NCI-H2107 treated with DMSO at 0.1 percent for 48 hours (cell line): Measurements from ENCODE around the gene NDUFA3.

ENCODE experiments used
- DNase-seq: peaks from one replicate; lab custom pipeline; 2025; ENCODE audit not compliant: unreplicated experiment; lab: John Stamatoyannopoulos, UW

Gene NDUFA3

GRCh38 chr19:54107876-54108490 lies 5.3 kb downstream of the NDUFA3 start:
- no peak for DNase-seq

- no peak for DNase-seq
Measured at GRCh38 chr19:54108496-54108895, 5.8 kb downstream of the NDUFA3 start.

- no peak for DNase-seq
Measured at GRCh38 chr19:54109651-54110050, 7.0 kb downstream of the NDUFA3 start.

- no peak for DNase-seq
Measured at GRCh38 chr19:54114340-54115108, 11.9 kb downstream of the NDUFA3 start.

- DNase-seq = peak; percentile 94
Measured at GRCh38 chr19:54115109-54116063, 12.7 kb downstream of the NDUFA3 start, which contains the start of the genes PRPF31 and TFPT. Gene PRPF31, plus strand, starts transcription at chr19:54115754. Its CDS starts 2,525 bp downstream, at chr19:54118279. Gene TFPT, minus strand, starts transcription at chr19:54115657. Its CDS starts 388 bp downstream, at chr19:54115269.

- DNase-seq = no peak
Measured at GRCh38 chr19:54121259-54121658, 18.6 kb downstream of the NDUFA3 start.

GRCh38 chr19:54123682-54124081 lies 21.0 kb downstream of the NDUFA3 start:
- no peak for DNase-seq

GRCh38 chr19:54124393-54124792 lies 21.7 kb downstream of the NDUFA3 start:
- DNase-seq = no peak

GRCh38 chr19:54125713-54126112 lies 23.1 kb downstream of the NDUFA3 start:
- no peak for DNase-seq

- no peak for DNase-seq
Measured at GRCh38 chr19:54127688-54128440, 25.2 kb downstream of the NDUFA3 start.

- no peak for DNase-seq
Measured at GRCh38 chr19:54128441-54128725, 25.7 kb downstream of the NDUFA3 start.

GRCh38 chr19:54128796-54129616 lies 26.4 kb downstream of the NDUFA3 start:
- no peak for DNase-seq

GRCh38 chr19:54129617-54129996 lies 27.0 kb downstream of the NDUFA3 start:
- no peak for DNase-seq

- no peak for DNase-seq
Measured at GRCh38 chr19:54133312-54133956, 30.8 kb downstream of the NDUFA3 start.

GRCh38 chr19:54133957-54134590 lies 31.4 kb downstream of the NDUFA3 start:
- no peak for DNase-seq

- DNase-seq = no peak
Measured at GRCh38 chr19:54136086-54136863, 33.6 kb downstream of the NDUFA3 start.

- DNase-seq = peak; percentile 100
Measured at GRCh38 chr19:54136864-54137698, 34.4 kb downstream of the NDUFA3 start.
